ENCODE results near the gene TNRC18.

DNA sequence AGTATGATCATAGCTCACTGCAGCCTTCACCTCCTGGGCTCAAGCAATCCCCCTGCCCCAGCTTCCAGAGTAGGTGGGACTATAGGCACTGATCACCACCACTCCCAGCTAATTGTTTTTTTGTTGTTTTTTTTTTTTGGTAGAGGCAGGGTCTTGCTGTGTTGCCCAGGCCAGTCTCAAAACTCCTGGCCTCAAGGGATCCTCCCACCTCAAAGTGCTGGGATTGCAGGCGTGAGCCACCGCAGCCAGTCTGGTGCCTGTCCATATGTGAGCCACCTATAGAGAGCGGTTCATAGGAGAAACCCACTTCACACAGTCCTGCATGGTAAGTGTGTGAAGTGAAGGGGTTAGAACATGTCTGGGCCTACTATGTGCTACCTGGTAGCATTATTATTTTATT lies 93.3 kb downstream of the TNRC18 start:
- TF ChIP-seq, protein P1, sequence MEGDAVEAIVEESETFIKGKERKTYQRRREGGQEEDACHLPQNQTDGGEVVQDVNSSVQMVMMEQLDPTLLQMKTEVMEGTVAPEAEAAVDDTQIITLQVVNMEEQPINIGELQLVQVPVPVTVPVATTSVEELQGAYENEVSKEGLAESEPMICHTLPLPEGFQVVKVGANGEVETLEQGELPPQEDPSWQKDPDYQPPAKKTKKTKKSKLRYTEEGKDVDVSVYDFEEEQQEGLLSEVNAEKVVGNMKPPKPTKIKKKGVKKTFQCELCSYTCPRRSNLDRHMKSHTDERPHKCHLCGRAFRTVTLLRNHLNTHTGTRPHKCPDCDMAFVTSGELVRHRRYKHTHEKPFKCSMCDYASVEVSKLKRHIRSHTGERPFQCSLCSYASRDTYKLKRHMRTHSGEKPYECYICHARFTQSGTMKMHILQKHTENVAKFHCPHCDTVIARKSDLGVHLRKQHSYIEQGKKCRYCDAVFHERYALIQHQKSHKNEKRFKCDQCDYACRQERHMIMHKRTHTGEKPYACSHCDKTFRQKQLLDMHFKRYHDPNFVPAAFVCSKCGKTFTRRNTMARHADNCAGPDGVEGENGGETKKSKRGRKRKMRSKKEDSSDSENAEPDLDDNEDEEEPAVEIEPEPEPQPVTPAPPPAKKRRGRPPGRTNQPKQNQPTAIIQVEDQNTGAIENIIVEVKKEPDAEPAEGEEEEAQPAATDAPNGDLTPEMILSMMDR (IDR thresholded peaks at IDR 0.05; ENCODE audit: extremely low read depth in 1 of 2, insufficient read depth in 1 of 2, low read depth in 1 of 2, low read length in 2 of 2), result no peak
- TF ChIP-seq POLR2A (IDR thresholded peaks at IDR 0.05; ENCODE audit: low read depth, low read length), result no peak
- no peak for TF ChIP-seq EZH2 (IDR thresholded peaks at IDR 0.05; ENCODE audit: borderline replicate concordance, low read depth, low read length, severe bottlenecking)
- TF ChIP-seq POLR2AphosphoS5 (IDR thresholded peaks at IDR 0.05; ENCODE audit: insufficient read depth, low read depth, low read length), result no peak
- no peak for TF ChIP-seq FOS (IDR thresholded peaks at IDR 0.05; ENCODE audit: borderline replicate concordance, insufficient read depth, low read length)
- no peak for TF ChIP-seq GATA2 (IDR thresholded peaks at IDR 0.05; ENCODE audit: insufficient read depth, insufficient read length, low read depth, low read length)
- TF ChIP-seq, protein P2, sequence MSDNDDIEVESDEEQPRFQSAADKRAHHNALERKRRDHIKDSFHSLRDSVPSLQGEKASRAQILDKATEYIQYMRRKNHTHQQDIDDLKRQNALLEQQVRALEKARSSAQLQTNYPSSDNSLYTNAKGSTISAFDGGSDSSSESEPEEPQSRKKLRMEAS (IDR thresholded peaks at IDR 0.05; ENCODE audit: insufficient read depth, insufficient read length), result no peak
